Measurements from ENCODE around the gene GRM4.

GRM4 gene

GRCh38 chr6:33993091-33993490 lies 152.8 kb downstream of the GRM4 start:
- no peak overlapping the region for H3K27ac ChIP-seq
- no peak overlapping the region for H3K4me3 ChIP-seq
- peak; percentile 52 for DNase-seq (ENCODE audit: low spot score)
- TF ChIP-seq, protein P1, sequence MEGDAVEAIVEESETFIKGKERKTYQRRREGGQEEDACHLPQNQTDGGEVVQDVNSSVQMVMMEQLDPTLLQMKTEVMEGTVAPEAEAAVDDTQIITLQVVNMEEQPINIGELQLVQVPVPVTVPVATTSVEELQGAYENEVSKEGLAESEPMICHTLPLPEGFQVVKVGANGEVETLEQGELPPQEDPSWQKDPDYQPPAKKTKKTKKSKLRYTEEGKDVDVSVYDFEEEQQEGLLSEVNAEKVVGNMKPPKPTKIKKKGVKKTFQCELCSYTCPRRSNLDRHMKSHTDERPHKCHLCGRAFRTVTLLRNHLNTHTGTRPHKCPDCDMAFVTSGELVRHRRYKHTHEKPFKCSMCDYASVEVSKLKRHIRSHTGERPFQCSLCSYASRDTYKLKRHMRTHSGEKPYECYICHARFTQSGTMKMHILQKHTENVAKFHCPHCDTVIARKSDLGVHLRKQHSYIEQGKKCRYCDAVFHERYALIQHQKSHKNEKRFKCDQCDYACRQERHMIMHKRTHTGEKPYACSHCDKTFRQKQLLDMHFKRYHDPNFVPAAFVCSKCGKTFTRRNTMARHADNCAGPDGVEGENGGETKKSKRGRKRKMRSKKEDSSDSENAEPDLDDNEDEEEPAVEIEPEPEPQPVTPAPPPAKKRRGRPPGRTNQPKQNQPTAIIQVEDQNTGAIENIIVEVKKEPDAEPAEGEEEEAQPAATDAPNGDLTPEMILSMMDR (IDR thresholded peaks at IDR 0.05): no peak

DNA sequence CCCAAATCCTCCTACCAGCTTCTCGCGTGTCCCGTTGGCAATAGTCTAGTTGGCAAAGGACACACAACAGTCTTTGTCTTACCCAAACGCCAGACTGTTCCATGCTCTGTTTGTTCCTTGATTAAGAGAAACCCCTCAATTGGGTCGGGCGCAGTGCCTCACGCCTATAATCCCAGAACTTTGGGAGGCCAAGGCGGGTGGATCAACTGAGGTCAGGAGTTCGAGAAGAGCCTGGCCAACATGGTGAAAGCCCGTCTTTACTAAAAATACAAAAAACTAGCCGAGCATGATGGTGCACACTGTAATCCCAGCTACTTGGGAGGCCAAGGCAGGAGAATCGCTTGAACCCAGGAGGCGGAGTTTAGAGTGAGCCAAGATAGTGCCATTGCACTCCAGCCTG lies 153.7 kb downstream of the GRM4 start:
- no peak overlapping the region for H3K27ac ChIP-seq
- no peak overlapping the region for H3K4me3 ChIP-seq
- TF ChIP-seq, protein P1 (IDR thresholded peaks at IDR 0.05): no peak
- peak; percentile 57 for DNase-seq (ENCODE audit: low spot score)

DNA sequence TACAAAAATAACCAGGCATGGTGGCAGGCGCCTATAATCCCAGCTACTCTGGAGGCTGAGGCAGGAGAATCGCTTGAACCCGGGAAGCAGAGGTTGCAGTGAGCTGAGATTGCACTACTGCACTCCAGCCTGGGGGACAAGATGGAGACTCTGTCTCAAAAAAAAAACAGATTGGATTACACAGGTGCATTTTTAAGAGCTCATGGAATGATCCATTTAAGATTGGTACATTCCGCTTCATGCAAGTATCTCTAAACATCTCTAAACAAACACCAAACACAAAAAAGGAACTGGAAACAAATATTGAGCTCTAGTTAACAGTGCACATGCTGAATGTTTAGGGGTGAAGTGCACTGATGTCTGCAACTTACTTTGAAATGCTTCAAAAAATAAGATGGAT lies 154.3 kb downstream of the GRM4 start:
- H3K27ac ChIP-seq: no peak overlapping the region

DNA sequence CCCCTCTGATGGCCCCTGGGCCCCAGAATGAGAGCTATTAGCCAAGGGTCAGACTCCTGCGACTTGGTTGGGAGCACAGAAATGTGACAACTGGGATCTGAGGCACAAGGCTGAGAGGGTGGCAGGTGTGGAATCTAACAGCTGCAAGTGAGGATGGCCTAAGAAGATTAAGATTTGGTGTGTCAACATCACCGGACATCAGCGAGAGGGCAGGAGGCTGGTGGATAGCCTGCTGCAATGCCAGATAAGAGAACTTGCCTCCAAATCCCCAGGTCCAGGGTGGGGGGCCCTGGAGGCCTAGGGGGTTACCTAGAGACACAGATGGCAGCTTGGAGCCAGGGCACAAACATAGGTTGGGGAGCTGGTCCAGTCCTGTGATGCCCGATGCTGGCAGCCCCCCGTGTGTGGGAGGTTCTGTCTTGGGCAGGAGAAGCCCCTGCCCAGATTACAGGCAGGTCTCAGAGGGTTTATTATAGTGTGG lies 155.8 kb downstream of the GRM4 start:
- TF ChIP-seq, protein P1 (IDR thresholded peaks at IDR 0.05): no peak
- no peak overlapping the region for H3K27ac ChIP-seq
- peak; percentile 52 for DNase-seq (ENCODE audit: low spot score)
- H3K4me3 ChIP-seq: no peak overlapping the region

More for the DNA sequence above, 154.3 kb downstream of the GRM4 start:
- TF ChIP-seq, protein P1 (IDR thresholded peaks at IDR 0.05): no peak
- DNase-seq (ENCODE audit: low spot score): no peak
- no peak overlapping the region for H3K4me3 ChIP-seq

DNA sequence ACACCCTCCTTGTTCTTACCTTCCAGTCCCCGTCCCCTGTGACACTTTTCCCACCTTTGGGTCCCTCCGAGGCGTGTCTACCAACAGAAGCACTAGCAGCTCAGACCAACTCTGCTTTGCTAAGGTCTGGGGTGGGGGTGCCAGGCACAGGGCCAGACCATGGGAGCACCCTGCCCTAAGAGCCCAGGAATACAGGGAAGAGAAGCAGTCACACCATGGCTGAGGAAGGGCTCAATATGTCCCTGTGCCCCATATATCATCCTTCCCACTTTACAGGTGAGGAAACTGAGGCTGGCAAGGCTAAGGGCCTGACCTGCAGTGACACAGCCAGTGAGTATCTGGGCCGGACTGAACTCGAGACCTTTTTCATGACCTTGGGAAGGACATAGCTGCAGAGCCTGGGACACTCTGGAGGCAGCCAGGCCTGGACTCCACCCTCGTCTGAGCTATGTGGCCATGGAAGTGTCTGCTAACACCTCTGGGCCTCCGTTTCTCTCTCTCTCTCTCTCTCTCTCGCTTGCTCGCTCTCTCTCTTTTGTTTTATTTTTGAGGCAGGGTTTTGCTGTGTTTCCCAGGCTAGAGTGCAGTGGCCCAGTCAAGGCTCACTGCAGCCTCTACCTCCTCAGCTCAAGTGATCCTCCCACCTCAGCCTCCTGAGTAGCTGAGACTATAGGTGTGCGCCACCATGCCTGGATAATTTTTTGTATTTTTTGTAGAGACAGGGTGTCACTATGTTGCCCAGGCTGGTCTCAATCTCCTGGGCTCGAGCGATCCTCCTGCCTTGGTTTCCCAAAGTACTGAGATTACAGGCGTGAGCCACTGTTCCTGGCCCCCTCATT lies 156.7 kb downstream of the GRM4 start:
- TF ChIP-seq, protein P1 (IDR thresholded peaks at IDR 0.05): no peak
- DNase-seq (ENCODE audit: low spot score): peak; percentile 41

DNA sequence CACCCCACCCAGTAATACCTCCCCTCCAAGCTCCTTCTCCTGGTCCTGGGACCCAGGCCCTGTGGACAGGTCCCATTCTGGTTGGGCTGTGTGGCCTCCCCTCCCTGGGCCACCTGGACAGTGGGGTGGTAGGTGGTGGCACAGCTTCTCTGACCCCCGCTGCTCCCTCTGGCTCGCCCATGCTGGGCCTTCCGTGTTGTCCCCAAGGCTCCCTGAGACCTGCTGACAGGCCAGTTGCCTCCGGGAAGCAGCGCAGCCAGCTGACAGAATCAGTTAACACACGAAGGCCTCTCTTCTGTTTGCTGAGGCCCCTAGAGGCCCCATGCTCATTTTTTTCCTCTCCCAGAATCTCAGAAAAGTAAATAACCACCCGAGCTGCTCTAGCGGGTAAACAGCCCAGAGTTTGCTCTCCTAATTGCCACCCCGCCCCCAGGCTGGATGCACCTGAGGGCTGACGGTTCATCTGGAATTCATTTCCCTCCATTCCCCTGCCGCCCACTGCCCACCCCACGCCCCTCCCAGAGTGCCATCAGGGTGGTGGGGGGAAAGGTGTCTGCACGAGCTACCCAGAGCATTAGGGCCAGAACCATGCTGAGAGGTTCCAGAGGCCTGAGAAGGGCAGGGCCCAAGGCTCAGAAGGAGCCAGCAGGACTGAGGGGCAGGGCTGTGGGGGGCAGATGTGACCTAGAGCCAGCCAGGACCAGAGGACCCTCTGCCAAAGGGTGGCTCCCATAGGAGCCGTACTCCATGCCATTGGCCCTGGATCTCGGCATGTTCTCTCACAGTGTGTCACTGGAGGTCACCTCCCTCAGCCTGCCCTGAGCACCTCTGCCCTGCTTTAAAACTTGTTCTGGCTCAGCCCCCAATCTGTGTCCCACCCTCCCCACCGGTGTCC lies 157.5 kb downstream of the GRM4 start:
- TF ChIP-seq, protein P1 (IDR thresholded peaks at IDR 0.05): no peak
- peak; percentile 58 for DNase-seq (ENCODE audit: low spot score)
- no peak overlapping the region for H3K4me3 ChIP-seq
- no peak overlapping the region for H3K27ac ChIP-seq

More for the DNA sequence above, 156.7 kb downstream of the GRM4 start:
- no peak overlapping the region for H3K4me3 ChIP-seq
- no peak overlapping the region for H3K27ac ChIP-seq

Measured in coronary artery (tissue), 2 donors.